Measurements from ENCODE around the gene SSH2. TPM values are rescaled to one million over a fixed set of nuclear protein-coding genes. Genes with fewer than 3 reads are reported as not detected.
"Not testable (repeated sequence)": the region's sequence is repeated elsewhere in the genome, so short reads cannot be mapped to it uniquely, and the experiment has no call there.

Gene SSH2
- polyA plus RNA-seq, 1 donor from 2014 or later = 16.6 TPM

- Histone ChIP-seq H2AFZ (ENCODE audit: low read depth, low read length) (no peak overlapping the region), H3K9me3 (ENCODE audit: low read length) (peaks cover 6% of the 10 kb centered on the region), H3K9ac (ENCODE audit: low read length) (no peak overlapping the region), H3K27ac (ENCODE audit: low read length) (no peak overlapping the region), H3K4me3 (ENCODE audit: low read length) (no peak overlapping the region), H3K79me2 (replicated peaks; ENCODE audit: insufficient read depth, low read length) (no peaks in the 10 kb centered on the region), H3K4me2 (ENCODE audit: low read length) (no peak overlapping the region), H3K36me3 (ENCODE audit: insufficient read depth, low read length) (no peaks in the 10 kb centered on the region), H3K27me3 (ENCODE audit: insufficient read depth, low read depth, low read length) (no peaks in the 10 kb centered on the region), H3K9me2 (ENCODE audit: insufficient read depth, low read length) (no peaks in the 10 kb centered on the region), H3F3A (ENCODE audit: insufficient read depth, low read length, poor library complexity, severe bottlenecking) (no peaks in the 10 kb centered on the region), H4K20me1 (ENCODE audit: insufficient read depth) (no peaks in the 10 kb centered on the region)
- TF ChIP-seq RAD21 (conservative IDR thresholded peaks at IDR 0.05) (no peak), SMC3 (conservative IDR thresholded peaks at IDR 0.05; ENCODE audit: poor library complexity) (no peak), CTCF (IDR thresholded peaks at IDR 0.05; ENCODE audit: poor library complexity, severe bottlenecking) (no peak), TAF1 (IDR thresholded peaks at IDR 0.05; ENCODE audit: low read depth) (no peak), EP300 (conservative IDR thresholded peaks at IDR 0.05; ENCODE audit: poor library complexity, severe bottlenecking) (no peak), POLR2AphosphoS5 (IDR thresholded peaks at IDR 0.05) (no peak), EZH2 (IDR thresholded peaks at IDR 0.05; ENCODE audit: borderline replicate concordance, insufficient read depth, low read length, poor library complexity, severe bottlenecking) (no peak), REST (IDR thresholded peaks at IDR 0.05; ENCODE audit: borderline replicate concordance) (no peak), MXI1 (conservative IDR thresholded peaks at IDR 0.05; ENCODE audit: poor library complexity, severe bottlenecking) (no peak)
Measured at GRCh38 chr17:29958947-29959657, 29.1 kb upstream of the SSH2 start.

- not testable (repeated sequence) for H3K9me3 ChIP-seq (ENCODE audit: low read length); H3K27ac ChIP-seq (ENCODE audit: low read length); H3K4me2 ChIP-seq (ENCODE audit: low read length); H2AFZ ChIP-seq (ENCODE audit: low read depth, low read length); H3K9ac ChIP-seq (ENCODE audit: low read length); H3K27me3 ChIP-seq (ENCODE audit: insufficient read depth, low read depth, low read length); H3K36me3 ChIP-seq (ENCODE audit: insufficient read depth, low read length); H3K4me3 ChIP-seq (ENCODE audit: low read length); H3K79me2 ChIP-seq (replicated peaks; ENCODE audit: insufficient read depth, low read length); H4K20me1 ChIP-seq (ENCODE audit: insufficient read depth); H3K9me2 ChIP-seq (ENCODE audit: insufficient read depth, low read length); H3F3A ChIP-seq (ENCODE audit: insufficient read depth, low read length, poor library complexity, severe bottlenecking)
Measured at GRCh38 chr17:29957488-29957887, 27.5 kb upstream of the SSH2 start.

All from neural cell (in vitro differentiated cells).